ENCODE measurements around the gene ITPA. TPM values are rescaled to one million over a fixed set of nuclear protein-coding genes. Genes with fewer than 3 reads are reported as not detected.

ITPA gene
- total and polyA plus RNA-seq, 2 of the 8 experiments (the other 6 are each of a cell fraction or from before 2014, with no cell fraction given) = 88.2 to 94.0 TPM

GRCh38 chr20:3199206-3199605, 10.1 kb upstream of the ITPA start:
- no peak for FAIRE-seq
- 48% methylated on average over 2 of the region's 2 CpGs; no CpG with 5 or more reads in 1 of the 2 experiments for WGBS, 2 experiments (ENCODE audit: extremely low coverage in 1 of 2, insufficient coverage in 1 of 2, insufficient read length in 1 of 2, insufficient replicate concordance in 2 of 2, low coverage in 1 of 2, low lambda C conversion rate in 2 of 2, missing lambda C conversion rate in 1 of 2)
- no peak for DNase-seq (ENCODE audit: low read depth in 1 of 2, low spot score in 2 of 2)
- peaks cover 0 to 7% (median 5%) of the 10 kb centered on the region in 4 experiments; a peak in 6 of 7 replicates for H3K4me1 ChIP-seq (replicated peaks in 1 of 4; ENCODE audit: control insufficient read depth in 3 of 4, insufficient read depth in 4 of 4, low read length in 3 of 4)
- H2BK5ac ChIP-seq (ENCODE audit: low read depth, low read length) = no peak overlapping the region
- H3K23ac ChIP-seq (ENCODE audit: insufficient read length) = no peak overlapping the region
- H3K9me3 ChIP-seq (ENCODE audit: insufficient read depth in 2 of 2, low read depth in 1 of 2, low read length in 1 of 2) = no peaks in the 10 kb centered on the region
- no peak overlapping the region for H3K56ac ChIP-seq (replicated peaks; ENCODE audit: insufficient read length, low read depth, low read length)
- H3K14ac ChIP-seq (ENCODE audit: insufficient read length) = no peak overlapping the region
- H4K91ac ChIP-seq (replicated peaks; ENCODE audit: insufficient read length, low read length) = no peak overlapping the region
- H3K79me1 ChIP-seq (ENCODE audit: low read depth, low read length) = peaks cover 10% of the 10 kb centered on the region
- no peak overlapping the region for H2BK15ac ChIP-seq (ENCODE audit: low read length)
- no peak overlapping the region for H3K9ac ChIP-seq (replicated peaks in 1 of 4; ENCODE audit: extremely low read depth in 1 of 4, low read depth in 3 of 4, low read length in 3 of 4)
- no peak overlapping the region for H3K4ac ChIP-seq (replicated peaks; ENCODE audit: insufficient read length, low read depth, low read length)
- no peak overlapping the region for H2AFZ ChIP-seq (ENCODE audit: low read length)
- H4K8ac ChIP-seq (ENCODE audit: extremely low read depth, insufficient read depth, low read length) = no peak overlapping the region
- H3K18ac ChIP-seq (ENCODE audit: extremely low read depth, low read length) = no peak overlapping the region
- H2BK12ac ChIP-seq (ENCODE audit: low read depth, low read length) = no peak overlapping the region
- no peak overlapping the region for H2BK120ac ChIP-seq (replicated peaks; ENCODE audit: low read depth, low read length)
- peaks cover 0 to 19% of the 10 kb centered on the region in 2 experiments; a peak in 1 of 4 replicates for H3K79me2 ChIP-seq (ENCODE audit: control insufficient read depth in 1 of 2, insufficient read depth in 2 of 2, low read length in 2 of 2)
- H3K23me2 ChIP-seq (ENCODE audit: low read depth, low read length) = no peaks in the 10 kb centered on the region
- peaks cover 21 to 46% (median 31%) of the 10 kb centered on the region in 4 experiments for H3K36me3 ChIP-seq (ENCODE audit: control insufficient read depth in 2 of 4, insufficient read depth in 4 of 4, low read length in 3 of 4)
- peaks cover 0 to 17% of the 10 kb centered on the region in 2 experiments for H4K20me1 ChIP-seq (replicated peaks in 1 of 2; ENCODE audit: control insufficient read depth in 1 of 2, insufficient read depth in 2 of 2, low read length in 2 of 2)
- H3K4me2 ChIP-seq (ENCODE audit: insufficient read depth in 1 of 2, low read depth in 2 of 2, low read length in 2 of 2) = no peak overlapping the region
- no peaks in the 10 kb centered on the region for H3K27me3 ChIP-seq (replicated peaks in 1 of 4; ENCODE audit: control insufficient read depth in 3 of 4, extremely low read depth in 1 of 4, insufficient read depth in 3 of 4, low read length in 3 of 4)
- POLR2A ChIA-PET (ENCODE audit: partially characterized antibody) = interaction anchor here (2.2 to 2.3 kb wide), 2 partner anchors 11 to 26 kb away, joined by 6 to 8 read pairs; no protein-coding TSS in a partner anchor
- CTCF ChIA-PET (ENCODE audit: partially characterized antibody) = no interaction called here
- H2AK5ac ChIP-seq (ENCODE audit: low read depth, low read length) = no peak overlapping the region
- no peak overlapping the region for H3K27ac ChIP-seq (ENCODE audit: low read depth, low read length)
- no peak overlapping the region for H3K4me3 ChIP-seq (ENCODE audit: extremely low read depth in 1 of 4, insufficient read depth in 2 of 4, low read depth in 3 of 4, low read length in 4 of 4)
- H4K5ac ChIP-seq (ENCODE audit: insufficient read length, low read depth, low read length) = no peak overlapping the region
- no peak overlapping the region for H2BK20ac ChIP-seq (ENCODE audit: low read length)
- no peak for TF ChIP-seq BRCA1 (IDR thresholded peaks at IDR 0.05; ENCODE audit: low read depth, low read length)
- TF ChIP-seq EZH2 (IDR thresholded peaks at IDR 0.05; ENCODE audit: low read depth, low read length, severe bottlenecking) = no peak
- no peak for TF ChIP-seq JUN (IDR thresholded peaks at IDR 0.05; ENCODE audit: low read depth, low read length)
- TF ChIP-seq BCL11A (IDR thresholded peaks at IDR 0.05; ENCODE audit: low read depth in 2 of 2, low read length in 2 of 2) = no peak
- TF ChIP-seq, protein P1, sequence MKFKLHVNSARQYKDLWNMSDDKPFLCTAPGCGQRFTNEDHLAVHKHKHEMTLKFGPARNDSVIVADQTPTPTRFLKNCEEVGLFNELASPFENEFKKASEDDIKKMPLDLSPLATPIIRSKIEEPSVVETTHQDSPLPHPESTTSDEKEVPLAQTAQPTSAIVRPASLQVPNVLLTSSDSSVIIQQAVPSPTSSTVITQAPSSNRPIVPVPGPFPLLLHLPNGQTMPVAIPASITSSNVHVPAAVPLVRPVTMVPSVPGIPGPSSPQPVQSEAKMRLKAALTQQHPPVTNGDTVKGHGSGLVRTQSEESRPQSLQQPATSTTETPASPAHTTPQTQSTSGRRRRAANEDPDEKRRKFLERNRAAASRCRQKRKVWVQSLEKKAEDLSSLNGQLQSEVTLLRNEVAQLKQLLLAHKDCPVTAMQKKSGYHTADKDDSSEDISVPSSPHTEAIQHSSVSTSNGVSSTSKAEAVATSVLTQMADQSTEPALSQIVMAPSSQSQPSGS (IDR thresholded peaks at IDR 0.05; ENCODE audit: low read length) = no peak
- TF ChIP-seq CTBP2 (IDR thresholded peaks at IDR 0.05; ENCODE audit: borderline replicate concordance, insufficient read depth, insufficient read length, low read length) = no peak
- TF ChIP-seq TCF12 (IDR thresholded peaks at IDR 0.05; ENCODE audit: low read depth, low read length) = no peak
- TF ChIP-seq, protein P2, sequence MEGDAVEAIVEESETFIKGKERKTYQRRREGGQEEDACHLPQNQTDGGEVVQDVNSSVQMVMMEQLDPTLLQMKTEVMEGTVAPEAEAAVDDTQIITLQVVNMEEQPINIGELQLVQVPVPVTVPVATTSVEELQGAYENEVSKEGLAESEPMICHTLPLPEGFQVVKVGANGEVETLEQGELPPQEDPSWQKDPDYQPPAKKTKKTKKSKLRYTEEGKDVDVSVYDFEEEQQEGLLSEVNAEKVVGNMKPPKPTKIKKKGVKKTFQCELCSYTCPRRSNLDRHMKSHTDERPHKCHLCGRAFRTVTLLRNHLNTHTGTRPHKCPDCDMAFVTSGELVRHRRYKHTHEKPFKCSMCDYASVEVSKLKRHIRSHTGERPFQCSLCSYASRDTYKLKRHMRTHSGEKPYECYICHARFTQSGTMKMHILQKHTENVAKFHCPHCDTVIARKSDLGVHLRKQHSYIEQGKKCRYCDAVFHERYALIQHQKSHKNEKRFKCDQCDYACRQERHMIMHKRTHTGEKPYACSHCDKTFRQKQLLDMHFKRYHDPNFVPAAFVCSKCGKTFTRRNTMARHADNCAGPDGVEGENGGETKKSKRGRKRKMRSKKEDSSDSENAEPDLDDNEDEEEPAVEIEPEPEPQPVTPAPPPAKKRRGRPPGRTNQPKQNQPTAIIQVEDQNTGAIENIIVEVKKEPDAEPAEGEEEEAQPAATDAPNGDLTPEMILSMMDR (IDR thresholded peaks at IDR 0.05; ENCODE audit: control extremely low read depth in 1 of 3, insufficient read depth in 1 of 3, low read depth in 1 of 3, low read length in 3 of 3) = no peak
- TF ChIP-seq TAF7 (optimal IDR thresholded peaks at IDR 0.05; ENCODE audit: borderline replicate concordance, low read depth, low read length) = no peak
- TF ChIP-seq SIRT6 (IDR thresholded peaks at IDR 0.05; ENCODE audit: low read length) = no peak
